Measurements from ENCODE around the gene ABLIM2. TPM values are rescaled to one million over a fixed set of nuclear protein-coding genes. Genes with fewer than 3 reads are reported as not detected.

ABLIM2 gene
- total RNA-seq, 2 donors from 2014 or later = 5.7 to 11.2 TPM

- TF ChIP-seq CTCF (IDR thresholded peaks at IDR 0.05) = no peak
- DNase-seq (ENCODE audit: low spot score) = peak; percentile 72
- Histone ChIP-seq H3K4me1 (peaks cover 0 to 54% of the 10 kb centered on the region in 2 donors), H3K27ac (no peak overlapping the region), H3K27me3 (no peaks in the 10 kb centered on the region), H3K4me3 (no peak overlapping the region), H3K36me3 (no peaks in the 10 kb centered on the region), H3K9me3 (no peaks in the 10 kb centered on the region)
Measured at GRCh38 chr4:7964890-7965662, 193.5 kb downstream of the ABLIM2 start.

- Histone ChIP-seq H3K27me3 (no peaks in the 10 kb centered on the region), H3K9me3 (no peaks in the 10 kb centered on the region), H3K36me3 (no peaks in the 10 kb centered on the region), H3K4me3 (no peak overlapping the region), H3K27ac (no peak overlapping the region), H3K4me1 (peaks cover 0 to 49% of the 10 kb centered on the region in 2 donors)
- TF ChIP-seq CTCF (IDR thresholded peaks at IDR 0.05) = no peak
- no peak for DNase-seq (ENCODE audit: low spot score)
Measured at GRCh38 chr4:7964459-7964858, 194.2 kb downstream of the ABLIM2 start.

- H3K4me1 ChIP-seq = peaks cover 0 to 42% of the 10 kb centered on the region in 2 donors
Measured at GRCh38 chr4:7963691-7964090, 194.9 kb downstream of the ABLIM2 start.

GRCh38 chr4:7962609-7963508 lies 195.8 kb downstream of the ABLIM2 start:
- no peak for DNase-seq (ENCODE audit: low spot score)
- Histone ChIP-seq H3K4me3 (no peak overlapping the region), H3K4me1 (peaks cover 0 to 33% of the 10 kb centered on the region in 2 donors), H3K27me3 (no peaks in the 10 kb centered on the region), H3K27ac (no peak overlapping the region), H3K9me3 (no peaks in the 10 kb centered on the region), H3K36me3 (no peaks in the 10 kb centered on the region)
- TF ChIP-seq CTCF (IDR thresholded peaks at IDR 0.05) = no peak

More at GRCh38 chr4:7963691-7964090, 194.9 kb downstream of the ABLIM2 start:
- Histone ChIP-seq H3K36me3 (no peaks in the 10 kb centered on the region), H3K27me3 (no peaks in the 10 kb centered on the region), H3K27ac (no peak overlapping the region), H3K4me3 (no peak overlapping the region), H3K9me3 (no peaks in the 10 kb centered on the region)
- DNase-seq (ENCODE audit: low spot score) = no peak
- TF ChIP-seq CTCF (IDR thresholded peaks at IDR 0.05) = no peak

- DNase-seq (ENCODE audit: low spot score) = no peak
- H3K27ac ChIP-seq = no peak overlapping the region
- no peaks in the 10 kb centered on the region for H3K36me3 ChIP-seq
- H3K4me1 ChIP-seq = peaks cover 0 to 21% of the 10 kb centered on the region in 2 donors
- H3K9me3 ChIP-seq = no peaks in the 10 kb centered on the region
- H3K27me3 ChIP-seq = no peaks in the 10 kb centered on the region
- no peak for TF ChIP-seq CTCF (IDR thresholded peaks at IDR 0.05)
- no peak overlapping the region for H3K4me3 ChIP-seq
Measured at GRCh38 chr4:7960790-7961655, 197.6 kb downstream of the ABLIM2 start.
